Kidney (tissue), 14 donors: ENCODE data around the gene STK33. TPM values are rescaled to one million over a fixed set of nuclear protein-coding genes. Genes with fewer than 3 reads are reported as not detected.

ENCODE experiments used
- DNase-seq, 5 donors: peaks; one replicate each; pipeline ENCODE4 v3.0.0-alpha.2; 2013 to 2020
- FAIRE-seq: peaks from 2 replicates; lab custom pipeline; 2012; peaks lifted over from hg19 to GRCh38; lab: Jason Lieb, UNC
- H3K27ac ChIP-seq, 2 donors: one replicate each; pipeline ENCODE4 v1.7.0; 2013; ENCODE audit warnings: low read depth in 2 of 2, low read length in 2 of 2, inconsistent platforms in 1 of 2
- H3K27me3 ChIP-seq: one replicate; pipeline ENCODE4 v1.7.1; 2013; ENCODE audit warnings: low read length, inconsistent platforms; ENCODE audit not compliant: control insufficient read depth, insufficient read depth
- H3K36me3 ChIP-seq, 3 donors: one replicate each; pipeline versions ENCODE4 v1.7.0 to v1.7.1; 2013; ENCODE audit warnings: low read length in 3 of 3, control low read depth in 1 of 3, inconsistent platforms in 1 of 3; ENCODE audit not compliant: insufficient read depth in 3 of 3, control insufficient read depth in 2 of 3
- H3K4me1 ChIP-seq, 3 donors: one replicate each; pipeline versions ENCODE4 v1.7.0 to v1.7.1; 2013; ENCODE audit warnings: low read length in 3 of 3, inconsistent platforms in 1 of 3, low read depth in 1 of 3; ENCODE audit not compliant: control insufficient read depth in 2 of 3, insufficient read depth in 2 of 3
- H3K4me3 ChIP-seq, 3 donors: one replicate each; pipeline versions ENCODE4 v1.7.0 to v1.8.1; 2013; ENCODE audit warnings: low read length in 3 of 3, control low read depth in 1 of 3, inconsistent platforms in 1 of 3
- H3K9ac ChIP-seq, 3 donors: one replicate each; pipeline versions ENCODE4 v1.7.0 to v1.7.1; 2013; ENCODE audit warnings: low read length in 3 of 3, control low read depth in 1 of 3, inconsistent platforms in 1 of 3
- H3K9me3 ChIP-seq, 3 donors: one replicate each; pipeline versions ENCODE4 v1.7.0 to v1.7.1; 2013; ENCODE audit warnings: low read length in 3 of 3, control low read depth in 1 of 3, inconsistent platforms in 1 of 3; ENCODE audit not compliant: control insufficient read depth in 2 of 3, insufficient read depth in 1 of 3
- CTCF ChIP-seq: IDR thresholded peaks from 3 replicates; pipeline ENCODE4 v1.5.1; 2012; ENCODE audit warnings: mild to moderate bottlenecking, moderate library complexity, borderline replicate concordance; ENCODE audit not compliant: insufficient read depth; ENCODE audit errors: extremely low read depth
- intact Hi-C: fragments of 100-400 bp; cut with DNase I; formaldehyde crosslinking; loops from one replicate; pipeline ENCODE4 v1.11.1; 2022
- polyA plus RNA-seq: library from polyadenylated mRNA; stranded (reverse); fragments of 350-450 nt; fragmentation: Illumina TruSeq; extraction: RNeasy Lipid Tissue Mini Kit (QIAGEN cat#74804); gene quantifications from one replicate; pipeline ENCODE4 v1.2.3, GENCODE V29; 2014; ENCODE audit warnings: low read depth, low replicate concordance; ENCODE audit not compliant: insufficient read depth
- total RNA-seq: library from RNA; stranded (reverse); fragmentation: NEBNext Ultra II Directional; extraction: Animal tissue kit (Norgen Biotek cat#: 25700); gene quantifications from one replicate; pipeline ENCODE4 v1.2.1, GENCODE V29; 2021
- donor health status: control.
- donor health status: control.
- donor health status: control.
- donor health status: control.
- donor health status: control.
- donor health status: DM: yes; HTN: yes; CAD: no.
- donor health status: Normal renal cell carcinoma (clear cell type).

Gene STK33
- total and polyA plus RNA-seq, 2 donors from 2014 or later: 11.9 to 19.3 TPM

- Histone ChIP-seq H3K9me3 (no peaks in the 10 kb centered on the region), H3K27ac (no peak overlapping the region), H3K4me1 (peaks cover 0 to 3% (median 0%) of the 10 kb centered on the region in 3 donors), H3K36me3 (peaks cover 0 to 10% (median 6%) of the 10 kb centered on the region in 3 donors), H3K9ac (no peak overlapping the region), H3K27me3 (no peaks in the 10 kb centered on the region), H3K4me3 (no peak overlapping the region)
- no peak for DNase-seq
- FAIRE-seq: no peak
- intact Hi-C loops: no loop called here
- TF ChIP-seq CTCF: no peak
Observed at GRCh38 chr11:8612522-8612921, 18.5 kb upstream of the STK33 start.

- H3K9ac ChIP-seq: no peak overlapping the region
- no peaks in the 10 kb centered on the region for H3K27me3 ChIP-seq
- no peak for FAIRE-seq
- no peak overlapping the region for H3K27ac ChIP-seq
- intact Hi-C loops: no loop called here
- peaks cover 0 to 3% (median 0%) of the 10 kb centered on the region in 3 donors for H3K4me1 ChIP-seq
- no peaks in the 10 kb centered on the region for H3K36me3 ChIP-seq
- DNase-seq: peak in 4 of 5 donors; percentile 89 to 92 (median 90)
- no peaks in the 10 kb centered on the region for H3K9me3 ChIP-seq
- TF ChIP-seq CTCF: no peak
- H3K4me3 ChIP-seq: no peak overlapping the region
Observed at GRCh38 chr11:8610532-8611116, 16.6 kb upstream of the STK33 start.

- Histone ChIP-seq H3K27me3 (no peaks in the 10 kb centered on the region), H3K9me3 (no peaks in the 10 kb centered on the region), H3K36me3 (no peaks in the 10 kb centered on the region), H3K4me3 (no peak overlapping the region), H3K9ac (no peak overlapping the region), H3K4me1 (peaks cover 0 to 3% (median 0%) of the 10 kb centered on the region in 3 donors), H3K27ac (no peak overlapping the region)
- no peak for DNase-seq
- TF ChIP-seq CTCF: no peak
- intact Hi-C loops: no loop called here
- FAIRE-seq: no peak
Observed at GRCh38 chr11:8608652-8609051, 14.6 kb upstream of the STK33 start.
